Erythroblast (primary cell): ENCODE results near the gene SLC44A3.

Experiments
- GATA1 ChIP-seq: IDR thresholded peaks from 2 replicates; pipeline ENCODE4 v1.6.1; 2011; ENCODE audit warnings: low read depth, mild to moderate bottlenecking, control low read depth, low read length, moderate library complexity
- POLR2A ChIP-seq: IDR thresholded peaks from 2 replicates; pipeline ENCODE4 v1.6.1; 2011; ENCODE audit warnings: mild to moderate bottlenecking, low read length

- no peak for TF ChIP-seq POLR2A
- TF ChIP-seq GATA1, result no peak
These were observed 66.2 kb downstream of the SLC44A3 start for GRCh38 chr1:94886361-94886760.
